Gastrocnemius medialis (tissue), 4 donors: ENCODE measurements around the gene RUVBL2. TPM values are rescaled to one million over a fixed set of nuclear protein-coding genes. Genes with fewer than 3 reads are reported as not detected.

Experiments used
- ATAC-seq, 2 donors: fragments of 150-250 bp; one replicate each; pipeline ENCODE4 v1.9.1; 2016
- DNase-seq, 2 donors: peaks; one replicate each; pipeline ENCODE4 v3.0.0-alpha.2; 2019
- H3K27ac ChIP-seq, 4 donors: fragments of 200-600 bp; sonication (generic); 1 replicate in 1 of 4; 2 replicates in 3 of 4; pipeline ENCODE4 v1.5.1; 2016 to 2018; ENCODE audit warnings: mild to moderate bottlenecking in 2 of 4, moderate library complexity in 1 of 4
- H3K27me3 ChIP-seq, 3 donors: fragments of 200-600 bp; sonication (generic) in 2 of 3; 1 replicate in 1 of 3; 2 replicates in 2 of 3; pipeline versions ENCODE4 v1.5.1 to v1.6.0; 2016 to 2019; ENCODE audit warnings: mild to moderate bottlenecking in 1 of 3, moderate library complexity in 1 of 3
- H3K36me3 ChIP-seq, 2 donors: fragments of 200-600 bp; sonication (generic) in 1 of 2; one replicate each; pipeline ENCODE4 v1.5.1; 2017 to 2018
- H3K4me1 ChIP-seq, 2 donors: fragments of 200-600 bp; sonication (generic) in 1 of 2; one replicate each; pipeline ENCODE4 v1.5.1; 2016 to 2017; ENCODE audit warnings: mild to moderate bottlenecking in 2 of 2
- H3K4me3 ChIP-seq, 4 donors: fragments of 200-600 bp; sonication (generic) in 3 of 4; 1 replicate in 1 of 4; 2 replicates in 3 of 4; pipeline ENCODE4 v1.5.1; 2016 to 2019; ENCODE audit warnings: mild to moderate bottlenecking in 2 of 4
- H3K9me3 ChIP-seq, 3 donors: fragments of 200-600 bp; sonication (generic) in 2 of 3; 1 replicate in 1 of 3; 2 replicates in 2 of 3; pipeline ENCODE4 v1.5.1; 2016 to 2019
- CTCF ChIP-seq, 5 experiments: fragments of 450-650 bp in 3 of 5; fragments of 200-600 bp in 2 of 5; sonication (generic) in 2 of 5; IDR thresholded peaks in 4 of 5; conservative IDR thresholded peaks in 1 of 5; 1 replicate in 4 of 5; 2 replicates in 1 of 5; pipeline ENCODE4 v1.5.1; 2016 to 2019; ENCODE audit warnings: antibody characterized with exemption in 5 of 5, mild to moderate bottlenecking in 3 of 5, moderate library complexity in 3 of 5
- POLR2A ChIP-seq, 2 donors: fragments of 450-650 bp; IDR thresholded peaks; one replicate each; pipeline ENCODE4 v1.6.1; 2017; ENCODE audit warnings: antibody characterized with exemption in 2 of 2, mild to moderate bottlenecking in 2 of 2, moderate library complexity in 2 of 2
- in situ Hi-C, 4 donors: fragments of 200-750 bp; cut with MboI; loops; one replicate each; pipeline versions ENCODE4 v1.15.0 to v1.8.0; 2017; ENCODE audit warnings: low sequenced_read_pairs in 4 of 4
- intact Hi-C: fragments of 100-400 bp; cut with DNase I; formaldehyde crosslinking; loops from one replicate; pipeline ENCODE4 v1.15.1; 2023; ENCODE audit warnings: low total_unique reads
- total RNA-seq, 4 donors: library from RNA; depleted of rRNA; stranded (reverse); fragments of >200 nt; gene quantifications; one replicate each; pipeline versions ENCODE4 v1.1.0 to v1.2.3, GENCODE V29; 2016

Gene RUVBL2
- total RNA-seq, 4 donors from 2014 or later: 134 to 185 (median 146) TPM

GRCh38 chr19:48965040-48965805 is 28.5 kb upstream of the RUVBL2 start, which contains the start of gene FTL:
Gene FTL, plus strand, starts transcription at chr19:48965309. Its CDS starts 199 bp downstream, at chr19:48965508.
- peak; percentile 97 to 98 for DNase-seq
- Histone ChIP-seq H3K4me3 (peak within 1 kb of the TSS; percentile 95 to 97 (median 96)), H3K9me3 (no peaks in the 10 kb centered on the region), H3K36me3 (peaks cover 0 to 28% of the 10 kb centered on the region in 2 donors), H3K27ac (peak within 1 kb of the TSS; percentile 89 to 99 (median 98)), H3K4me1 (peaks cover 30 to 48% of the 10 kb centered on the region in 2 donors), H3K27me3 (no peaks in the 10 kb centered on the region)
- peak; percentile 99 to 100 for TF ChIP-seq POLR2A (IDR thresholded peaks at IDR 0.05)
- TF ChIP-seq CTCF (IDR thresholded peaks at IDR 0.05 in 4 of 5, conservative IDR thresholded peaks at IDR 0.05 in 1 of 5): no peak
- peak; percentile 66 to 67 for ATAC-seq
- intact Hi-C loops: loop anchor here (1.0 to 5.0 kb wide), 3 partner anchors 28 to 168 kb away; partner anchors contain the start of genes GYS1, PPP1R15A and RUVBL2
- in situ Hi-C loops: loop anchor here in 2 of 4 donors (10.0 to 25.0 kb wide), 2 partner anchors 90 to 103 kb away; partner anchors contain the start of genes PPP1R15A (in 2 of the 2) and PLEKHA4 (in 1 of the 2)

- intact Hi-C loops: loop anchor here (1.0 to 5.0 kb wide), 3 partner anchors 27 to 169 kb away; partner anchors contain the start of genes GYS1, PPP1R15A and RUVBL2
- Histone ChIP-seq H3K9me3 (no peaks in the 10 kb centered on the region), H3K4me1 (peaks cover 35 to 48% of the 10 kb centered on the region in 2 donors), H3K27ac (peak overlapping the region; percentile 89 to 99 (median 98)), H3K27me3 (no peaks in the 10 kb centered on the region), H3K36me3 (peaks cover 0 to 35% of the 10 kb centered on the region in 2 donors), H3K4me3 (peak overlapping the region; percentile 95 to 97 (median 96))
- in situ Hi-C loops: loop anchor here in 2 of 4 donors (10.0 to 25.0 kb wide), 2 partner anchors 91 to 104 kb away; partner anchors contain the start of genes PPP1R15A (in 2 of the 2) and PLEKHA4 (in 1 of the 2)
- no peak for TF ChIP-seq CTCF (IDR thresholded peaks at IDR 0.05 in 4 of 5, conservative IDR thresholded peaks at IDR 0.05 in 1 of 5)
- TF ChIP-seq POLR2A (IDR thresholded peaks at IDR 0.05): no peak
- DNase-seq (peak; percentile 89 to 93), ATAC-seq (peak; percentile 65 to 70)
These were observed 27.7 kb upstream of the RUVBL2 start for GRCh38 chr19:48965806-48966540.

GRCh38 chr19:48966541-48967345 is 26.9 kb upstream of the RUVBL2 start:
- peak overlapping the region; percentile 89 to 99 (median 98) for H3K27ac ChIP-seq
- in situ Hi-C loops (loop anchor here in 2 of 4 donors (10.0 to 25.0 kb wide), 2 partner anchors 92 to 104 kb away; partner anchors contain the start of genes PPP1R15A (in 2 of the 2) and PLEKHA4 (in 1 of the 2)), intact Hi-C loops (loop anchor here (5.0 kb wide), 1 partner anchor 169 kb away; no protein-coding TSS in a partner anchor)
- peak in 1 of 2 donors; percentile 37 for DNase-seq
- H3K9me3 ChIP-seq: no peaks in the 10 kb centered on the region
- peaks cover 35 to 48% of the 10 kb centered on the region in 2 donors for H3K4me1 ChIP-seq
- peaks cover 0 to 35% of the 10 kb centered on the region in 2 donors for H3K36me3 ChIP-seq
- no peaks in the 10 kb centered on the region for H3K27me3 ChIP-seq
- peak overlapping the region; percentile 95 to 97 (median 96) for H3K4me3 ChIP-seq
- TF ChIP-seq POLR2A (IDR thresholded peaks at IDR 0.05): no peak
- TF ChIP-seq CTCF (IDR thresholded peaks at IDR 0.05 in 4 of 5, conservative IDR thresholded peaks at IDR 0.05 in 1 of 5): no peak
- ATAC-seq: no peak
